Brain microvascular endothelial cell (primary cell): ENCODE data around the gene PNPLA4.

Experiments used
- DNase-seq: peaks from one replicate; pipeline ENCODE4 v3.0.0-alpha.2; 2020
- H3K27ac ChIP-seq: fragments of 250-450 bp; sonication (Bioruptor Pico); 2 replicates; pipeline ENCODE4 v1.5.1; 2020; ENCODE audit warnings: mild to moderate bottlenecking, moderate library complexity
- H3K27me3 ChIP-seq: fragments of 250-450 bp; sonication (Bioruptor Pico); replicated peaks from 2 replicates; pipeline ENCODE4 v1.5.1; 2020; ENCODE audit warnings: mild to moderate bottlenecking
- H3K36me3 ChIP-seq: fragments of 250-450 bp; sonication (Bioruptor Pico); replicated peaks from 2 replicates; pipeline ENCODE4 v1.5.1; 2020; ENCODE audit warnings: mild to moderate bottlenecking
- H3K4me3 ChIP-seq: 2 replicates; pipeline ENCODE4 v1.5.1; 2011; ENCODE audit warnings: low read depth, mild to moderate bottlenecking, control low read depth, low read length, moderate library complexity
- in situ Hi-C: cut with HindIII; loops from 2 replicates; pipeline ENCODE4 v1.10.0; 2017; ENCODE audit warnings: low sequenced_read_pairs, low pct_ligation_motif_present
- TF ChIP-seq, protein P1 (sequence below): IDR thresholded peaks from 2 replicates; pipeline ENCODE4 v1.5.1; 2011; ENCODE audit warnings: low read depth, mild to moderate bottlenecking, moderate library complexity, low read length, control low read depth, inconsistent platforms; ENCODE audit errors: missing control alignments

PNPLA4 gene

DNA sequence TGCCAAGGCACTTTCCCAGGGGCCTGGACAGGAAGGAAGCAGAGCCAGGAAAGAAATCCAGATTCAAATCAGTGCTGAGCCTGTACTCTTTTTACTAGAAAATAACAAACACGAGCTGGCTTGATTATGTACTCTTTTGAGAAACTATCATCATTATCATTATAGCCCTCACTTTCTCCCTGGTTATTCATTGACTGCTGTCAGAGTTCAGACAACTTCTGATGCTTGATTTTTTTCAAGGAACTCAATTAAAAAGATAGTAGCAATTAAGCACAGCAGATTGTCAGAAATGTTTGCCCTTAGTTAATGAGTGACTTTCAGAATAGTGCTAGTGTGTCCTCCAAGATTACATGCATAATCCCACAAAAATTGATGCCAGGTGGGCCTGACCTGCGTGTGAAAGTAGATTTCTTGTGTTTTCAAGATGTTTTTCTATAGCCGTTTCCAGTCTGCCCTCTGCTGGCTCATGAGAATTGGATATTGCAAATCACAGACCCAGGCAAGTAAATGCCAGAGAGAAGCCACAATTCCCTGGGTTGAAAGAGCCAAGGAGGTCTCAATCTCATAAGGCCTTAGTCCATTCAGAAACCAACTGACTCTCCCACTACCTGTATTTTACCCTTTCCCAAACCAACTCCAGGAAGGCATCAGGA, 14.3 kb upstream of the PNPLA4 start:
- no peaks in the 10 kb centered on the region for H3K36me3 ChIP-seq
- DNase-seq = peak; percentile 14
- H3K4me3 ChIP-seq = no peak overlapping the region
- H3K27me3 ChIP-seq = no peaks in the 10 kb centered on the region
- in situ Hi-C loops = no loop called here
- no peak overlapping the region for H3K27ac ChIP-seq
- TF ChIP-seq, protein P1, sequence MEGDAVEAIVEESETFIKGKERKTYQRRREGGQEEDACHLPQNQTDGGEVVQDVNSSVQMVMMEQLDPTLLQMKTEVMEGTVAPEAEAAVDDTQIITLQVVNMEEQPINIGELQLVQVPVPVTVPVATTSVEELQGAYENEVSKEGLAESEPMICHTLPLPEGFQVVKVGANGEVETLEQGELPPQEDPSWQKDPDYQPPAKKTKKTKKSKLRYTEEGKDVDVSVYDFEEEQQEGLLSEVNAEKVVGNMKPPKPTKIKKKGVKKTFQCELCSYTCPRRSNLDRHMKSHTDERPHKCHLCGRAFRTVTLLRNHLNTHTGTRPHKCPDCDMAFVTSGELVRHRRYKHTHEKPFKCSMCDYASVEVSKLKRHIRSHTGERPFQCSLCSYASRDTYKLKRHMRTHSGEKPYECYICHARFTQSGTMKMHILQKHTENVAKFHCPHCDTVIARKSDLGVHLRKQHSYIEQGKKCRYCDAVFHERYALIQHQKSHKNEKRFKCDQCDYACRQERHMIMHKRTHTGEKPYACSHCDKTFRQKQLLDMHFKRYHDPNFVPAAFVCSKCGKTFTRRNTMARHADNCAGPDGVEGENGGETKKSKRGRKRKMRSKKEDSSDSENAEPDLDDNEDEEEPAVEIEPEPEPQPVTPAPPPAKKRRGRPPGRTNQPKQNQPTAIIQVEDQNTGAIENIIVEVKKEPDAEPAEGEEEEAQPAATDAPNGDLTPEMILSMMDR = peak; percentile 64

DNA sequence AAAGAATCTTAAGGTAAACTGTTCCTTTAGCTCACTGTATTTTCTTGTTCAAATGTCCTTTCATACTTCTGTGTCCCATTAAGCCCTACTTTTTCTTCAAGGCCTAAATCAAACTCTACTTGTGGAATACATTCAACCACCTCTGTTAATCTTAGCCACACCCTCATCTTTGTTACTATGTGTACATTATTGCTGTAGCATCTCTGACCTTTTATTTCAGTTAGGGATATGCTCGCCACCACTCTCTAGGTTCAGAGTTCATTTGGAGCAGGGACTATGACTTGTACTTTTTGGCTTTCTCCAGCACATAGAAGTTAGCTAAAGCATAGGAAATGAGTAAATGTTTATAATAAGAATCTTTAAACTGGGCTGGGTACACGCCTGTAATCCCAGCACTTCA, 6.8 kb upstream of the PNPLA4 start:
- TF ChIP-seq, protein P1 = no peak
- DNase-seq = no peak
- Histone ChIP-seq H3K27me3 (no peaks in the 10 kb centered on the region), H3K36me3 (no peaks in the 10 kb centered on the region), H3K27ac (no peak overlapping the region), H3K4me3 (no peak overlapping the region)
- in situ Hi-C loops = no loop called here

DNA sequence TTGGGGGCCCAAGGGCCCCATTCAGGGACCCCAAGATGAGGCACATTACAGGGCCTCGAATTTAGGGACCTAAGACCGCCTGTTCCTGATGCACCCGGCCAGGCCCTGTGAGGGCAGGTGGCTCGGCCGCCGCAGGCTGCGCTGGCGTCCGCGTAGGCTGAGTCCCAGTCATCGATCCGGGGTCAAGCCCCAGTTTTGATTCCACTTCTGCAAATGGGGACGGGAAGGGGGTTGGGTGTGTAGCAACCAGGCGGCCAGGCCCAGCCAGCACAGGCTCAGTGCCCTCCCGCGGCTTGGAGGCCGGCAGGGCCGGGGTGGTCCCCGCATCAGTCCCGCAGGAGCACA, 327 bp downstream of the PNPLA4 start:
- peak overlapping the region; percentile 68 for H3K4me3 ChIP-seq
- in situ Hi-C loops = no loop called here
- no peak for DNase-seq
- TF ChIP-seq, protein P1 = no peak
- peak overlapping the region; percentile 40 for H3K27ac ChIP-seq
- no peaks in the 10 kb centered on the region for H3K36me3 ChIP-seq
- no peaks in the 10 kb centered on the region for H3K27me3 ChIP-seq

DNA sequence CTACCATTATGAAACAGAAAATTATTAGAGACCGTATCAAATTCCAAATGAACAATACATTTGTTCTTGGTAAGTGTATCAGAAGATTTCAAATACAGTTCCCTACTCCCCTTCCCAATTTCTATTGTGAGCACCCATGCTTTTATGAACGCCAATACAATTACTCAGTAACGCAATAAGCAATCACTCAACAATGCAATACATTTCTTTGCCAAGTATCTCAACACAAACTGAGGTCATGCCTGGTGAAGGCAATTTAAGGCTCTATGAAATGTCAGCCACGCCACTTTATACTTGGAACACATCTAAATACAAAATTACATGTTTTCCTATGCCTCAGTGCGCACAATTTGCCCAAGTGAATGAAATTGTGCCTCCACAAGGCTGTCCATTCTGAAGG, 712 bp downstream of the PNPLA4 start:
- Histone ChIP-seq H3K36me3 (no peaks in the 10 kb centered on the region), H3K27ac (no peak overlapping the region), H3K4me3 (peak overlapping the region; percentile 68), H3K27me3 (no peaks in the 10 kb centered on the region)
- in situ Hi-C loops = no loop called here
- DNase-seq = no peak
- TF ChIP-seq, protein P1 = no peak

DNA sequence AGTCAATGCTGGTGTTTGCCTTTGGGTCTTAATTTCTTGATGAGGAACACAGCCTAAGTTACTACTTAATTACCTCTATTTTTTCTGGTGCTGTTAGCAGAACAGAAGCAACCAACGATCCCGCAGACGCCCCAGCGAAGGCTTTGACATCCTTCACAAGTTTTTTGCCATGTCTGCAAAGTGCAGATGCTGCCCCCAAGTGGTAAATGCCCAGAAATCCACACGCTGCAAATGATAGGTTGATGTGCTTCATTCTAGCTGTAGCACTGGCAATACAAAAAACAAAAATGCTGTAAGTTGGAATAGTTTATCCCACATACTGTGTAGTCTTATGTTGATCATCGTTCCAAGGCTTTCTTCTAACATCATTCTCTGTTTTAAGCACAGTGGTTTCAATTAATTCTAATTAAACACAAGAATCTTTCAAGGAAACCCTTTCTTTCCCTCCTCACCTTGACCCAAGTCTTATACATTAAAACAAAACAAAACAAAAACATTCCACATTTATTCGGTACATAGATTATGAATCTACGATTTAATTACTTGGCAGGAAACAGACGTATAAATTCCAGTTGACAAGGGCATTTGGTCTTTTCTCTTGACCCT, 1.2 kb downstream of the PNPLA4 start:
- in situ Hi-C loops = no loop called here
- DNase-seq = peak; percentile 69
- Histone ChIP-seq H3K36me3 (no peaks in the 10 kb centered on the region), H3K4me3 (no peak overlapping the region), H3K27me3 (no peaks in the 10 kb centered on the region), H3K27ac (no peak overlapping the region)
- TF ChIP-seq, protein P1 = peak; percentile 83

DNA sequence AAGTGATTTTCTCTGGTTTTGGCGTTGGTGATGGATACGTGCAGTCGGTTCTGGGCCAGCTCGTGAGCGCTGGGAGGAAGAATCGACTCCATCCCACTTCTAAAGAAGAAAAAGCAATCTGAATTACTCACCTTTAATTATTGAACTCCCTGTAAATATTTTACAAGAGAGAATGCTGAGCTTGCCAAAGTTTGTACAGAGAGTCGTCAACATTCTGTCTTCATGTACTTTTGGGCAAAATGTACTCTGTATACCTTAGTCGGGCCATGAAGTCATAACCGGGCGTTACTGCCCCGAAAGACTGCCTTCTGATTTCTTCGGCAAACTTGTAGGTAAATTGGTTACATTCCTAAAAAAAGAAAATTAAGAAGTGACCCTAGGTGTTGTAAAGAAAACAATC, 5.5 kb downstream of the PNPLA4 start:
- no peaks in the 10 kb centered on the region for H3K27me3 ChIP-seq
- TF ChIP-seq, protein P1 = no peak
- no peak overlapping the region for H3K4me3 ChIP-seq
- no peaks in the 10 kb centered on the region for H3K36me3 ChIP-seq
- no peak for DNase-seq
- in situ Hi-C loops = no loop called here
- no peak overlapping the region for H3K27ac ChIP-seq
